ENCODE data around the gene FMN1.

FMN1 gene

DNA sequence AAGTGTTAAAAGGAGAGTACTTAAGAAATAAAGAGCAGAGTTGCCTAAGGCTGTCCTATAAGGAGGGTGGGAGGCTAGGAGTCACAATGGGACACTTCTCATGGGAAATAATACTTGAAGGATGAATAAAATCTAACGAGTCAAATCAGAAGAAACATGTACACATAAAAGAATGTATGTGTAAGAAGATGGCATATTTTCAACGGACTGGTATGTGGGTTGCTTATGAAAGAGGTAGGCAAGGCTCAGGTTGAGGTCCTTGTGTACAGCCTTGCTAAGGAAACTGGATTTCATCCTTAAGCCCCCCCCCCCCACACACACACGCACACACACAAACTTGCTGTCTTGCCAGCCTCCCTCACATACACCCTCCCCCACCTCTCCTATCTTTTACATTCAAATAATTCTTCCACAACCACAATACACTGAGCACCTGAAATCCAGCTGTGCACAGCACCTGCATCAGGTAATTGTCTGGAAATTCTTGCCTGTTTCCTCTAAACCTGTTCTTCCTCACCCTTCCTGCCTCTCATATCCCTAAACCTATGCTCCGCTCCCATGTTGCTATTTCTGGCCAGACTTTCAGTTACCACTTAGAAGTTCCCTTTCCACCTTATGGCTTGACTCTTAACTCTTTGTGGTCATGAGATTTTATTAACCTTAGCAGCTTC lies 79.2 kb downstream of the FMN1 start:
- H3K27me3 ChIP-seq (ENCODE audit: insufficient read depth, low read depth): no peaks in the 10 kb centered on the region
- H3K27ac ChIP-seq: no peak overlapping the region
- no peaks in the 10 kb centered on the region for H3K36me3 ChIP-seq (ENCODE audit: insufficient read depth)
- no peak overlapping the region for H2AFZ ChIP-seq (ENCODE audit: low read depth)
- H3K9ac ChIP-seq: no peak overlapping the region
- H3K4me3 ChIP-seq (IDR thresholded peaks at IDR 0.05; ENCODE audit: insufficient read depth, low read depth, low read length): no peak overlapping the region
- H3K79me2 ChIP-seq (ENCODE audit: insufficient read depth, low read depth): no peaks in the 10 kb centered on the region
- no peaks in the 10 kb centered on the region for H3K4me1 ChIP-seq (ENCODE audit: low read depth, poor library complexity, severe bottlenecking)
- H3K4me2 ChIP-seq: no peak overlapping the region
- TF ChIP-seq, protein P1, sequence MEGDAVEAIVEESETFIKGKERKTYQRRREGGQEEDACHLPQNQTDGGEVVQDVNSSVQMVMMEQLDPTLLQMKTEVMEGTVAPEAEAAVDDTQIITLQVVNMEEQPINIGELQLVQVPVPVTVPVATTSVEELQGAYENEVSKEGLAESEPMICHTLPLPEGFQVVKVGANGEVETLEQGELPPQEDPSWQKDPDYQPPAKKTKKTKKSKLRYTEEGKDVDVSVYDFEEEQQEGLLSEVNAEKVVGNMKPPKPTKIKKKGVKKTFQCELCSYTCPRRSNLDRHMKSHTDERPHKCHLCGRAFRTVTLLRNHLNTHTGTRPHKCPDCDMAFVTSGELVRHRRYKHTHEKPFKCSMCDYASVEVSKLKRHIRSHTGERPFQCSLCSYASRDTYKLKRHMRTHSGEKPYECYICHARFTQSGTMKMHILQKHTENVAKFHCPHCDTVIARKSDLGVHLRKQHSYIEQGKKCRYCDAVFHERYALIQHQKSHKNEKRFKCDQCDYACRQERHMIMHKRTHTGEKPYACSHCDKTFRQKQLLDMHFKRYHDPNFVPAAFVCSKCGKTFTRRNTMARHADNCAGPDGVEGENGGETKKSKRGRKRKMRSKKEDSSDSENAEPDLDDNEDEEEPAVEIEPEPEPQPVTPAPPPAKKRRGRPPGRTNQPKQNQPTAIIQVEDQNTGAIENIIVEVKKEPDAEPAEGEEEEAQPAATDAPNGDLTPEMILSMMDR (conservative IDR thresholded peaks at IDR 0.05; ENCODE audit: low read depth, low read length): no peak
- H4K20me1 ChIP-seq (ENCODE audit: insufficient read depth): no peaks in the 10 kb centered on the region

DNA sequence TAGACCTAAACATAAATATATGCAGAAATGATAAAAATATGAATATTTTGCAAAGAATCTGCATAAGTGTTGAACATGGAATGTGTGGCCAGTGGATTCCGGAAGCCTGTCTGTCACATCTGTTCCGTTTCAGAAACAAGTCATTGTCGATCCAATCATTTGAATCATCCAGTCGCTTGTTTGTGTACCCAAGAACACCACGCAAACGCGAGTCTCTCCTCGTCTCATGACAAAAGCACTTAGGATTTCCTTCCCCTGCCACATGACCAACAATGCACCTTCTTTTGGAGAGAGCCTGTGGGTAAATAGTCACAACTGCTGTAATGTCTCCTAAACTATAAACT lies 80.2 kb downstream of the FMN1 start:
- TF ChIP-seq, protein P1 (conservative IDR thresholded peaks at IDR 0.05; ENCODE audit: low read depth, low read length): no peak
- Histone ChIP-seq H3K9ac (no peak overlapping the region), H3K27me3 (ENCODE audit: insufficient read depth, low read depth) (no peaks in the 10 kb centered on the region), H3K27ac (no peak overlapping the region), H3K4me3 (IDR thresholded peaks at IDR 0.05; ENCODE audit: insufficient read depth, low read depth, low read length) (no peak overlapping the region), H4K20me1 (ENCODE audit: insufficient read depth) (no peaks in the 10 kb centered on the region), H3K4me1 (ENCODE audit: low read depth, poor library complexity, severe bottlenecking) (no peaks in the 10 kb centered on the region), H2AFZ (ENCODE audit: low read depth) (no peak overlapping the region), H3K4me2 (no peak overlapping the region), H3K79me2 (ENCODE audit: insufficient read depth, low read depth) (no peaks in the 10 kb centered on the region), H3K36me3 (ENCODE audit: insufficient read depth) (no peaks in the 10 kb centered on the region)

DNA sequence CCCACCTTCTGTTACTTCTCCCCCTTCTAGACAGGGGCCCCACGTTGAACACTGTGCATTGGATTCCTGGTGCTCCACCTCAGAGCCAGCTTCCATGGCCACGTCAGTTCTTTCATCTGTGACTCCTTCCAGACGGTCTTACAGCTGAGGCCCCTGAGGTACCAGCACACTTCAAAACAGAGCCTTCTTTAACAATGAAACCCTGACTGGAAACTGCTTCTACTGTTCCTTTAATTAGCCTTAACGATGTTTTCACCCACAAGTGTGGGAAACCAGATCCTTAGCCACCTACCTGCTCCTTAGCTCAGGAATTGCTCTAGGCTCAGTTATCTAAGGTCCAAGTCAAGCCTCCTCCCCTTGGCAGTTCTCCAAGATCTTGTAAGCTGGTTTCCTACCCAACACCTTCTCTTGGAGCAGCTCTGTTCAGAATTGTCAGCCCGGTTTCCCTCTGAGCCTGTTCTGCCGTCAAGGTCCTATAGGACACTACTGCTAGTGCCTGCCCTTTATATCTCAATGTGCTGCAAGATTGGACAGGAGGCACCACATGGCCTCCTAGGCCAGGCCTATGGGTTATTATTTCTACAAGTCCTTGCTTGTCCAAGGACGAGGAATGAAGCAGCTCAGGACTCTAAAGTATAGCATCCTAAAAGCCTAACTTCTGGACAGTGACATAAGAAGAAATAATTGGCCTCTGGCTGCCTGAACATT lies 80.7 kb downstream of the FMN1 start:
- Histone ChIP-seq H3K9ac (no peak overlapping the region), H3K79me2 (ENCODE audit: insufficient read depth, low read depth) (no peaks in the 10 kb centered on the region), H3K4me2 (no peak overlapping the region), H3K4me1 (ENCODE audit: low read depth, poor library complexity, severe bottlenecking) (no peaks in the 10 kb centered on the region), H2AFZ (ENCODE audit: low read depth) (no peak overlapping the region), H3K4me3 (IDR thresholded peaks at IDR 0.05; ENCODE audit: insufficient read depth, low read depth, low read length) (no peak overlapping the region), H3K36me3 (ENCODE audit: insufficient read depth) (no peaks in the 10 kb centered on the region), H4K20me1 (ENCODE audit: insufficient read depth) (no peaks in the 10 kb centered on the region), H3K27me3 (ENCODE audit: insufficient read depth, low read depth) (no peaks in the 10 kb centered on the region), H3K27ac (no peak overlapping the region)
- TF ChIP-seq, protein P1 (conservative IDR thresholded peaks at IDR 0.05; ENCODE audit: low read depth, low read length): no peak

DNA sequence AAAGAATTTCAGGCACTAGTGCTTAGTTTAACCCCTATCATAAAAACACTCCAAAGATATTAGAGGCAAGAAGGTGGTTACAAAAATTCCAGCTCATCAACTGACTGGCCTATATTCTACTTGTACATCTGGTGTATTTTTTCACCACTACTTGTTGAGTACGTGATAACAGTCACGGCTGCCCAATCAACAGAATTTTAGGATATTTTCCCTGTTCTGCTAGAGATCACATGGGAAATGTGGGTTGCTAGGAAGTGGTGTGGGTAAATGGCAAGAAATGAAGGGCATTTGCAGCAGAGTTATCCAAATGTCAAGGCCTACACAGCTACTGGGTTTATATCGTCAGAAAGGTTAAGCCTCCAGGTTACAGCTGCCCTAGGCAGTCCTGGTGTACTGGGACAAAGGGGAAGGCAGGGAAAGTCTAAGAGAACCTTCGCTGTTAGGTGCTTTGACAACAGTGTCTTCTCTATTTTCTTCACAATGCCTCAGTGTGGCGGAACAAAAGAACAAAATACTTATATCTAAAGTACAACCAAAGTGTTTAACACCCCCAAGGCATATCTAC lies 81.9 kb downstream of the FMN1 start:
- Histone ChIP-seq H3K4me2 (no peak overlapping the region), H3K4me3 (IDR thresholded peaks at IDR 0.05; ENCODE audit: insufficient read depth, low read depth, low read length) (no peak overlapping the region), H3K36me3 (ENCODE audit: insufficient read depth) (no peaks in the 10 kb centered on the region), H2AFZ (ENCODE audit: low read depth) (no peak overlapping the region), H3K27ac (no peak overlapping the region), H4K20me1 (ENCODE audit: insufficient read depth) (no peaks in the 10 kb centered on the region), H3K4me1 (ENCODE audit: low read depth, poor library complexity, severe bottlenecking) (no peaks in the 10 kb centered on the region), H3K9ac (no peak overlapping the region), H3K27me3 (ENCODE audit: insufficient read depth, low read depth) (no peaks in the 10 kb centered on the region), H3K79me2 (ENCODE audit: insufficient read depth, low read depth) (no peaks in the 10 kb centered on the region)
- TF ChIP-seq, protein P1 (conservative IDR thresholded peaks at IDR 0.05; ENCODE audit: low read depth, low read length): no peak
